Measurements from ENCODE around the gene NUDT15. TPM values are rescaled to one million over a fixed set of nuclear protein-coding genes. Genes with fewer than 3 reads are reported as not detected.

Gene NUDT15
- polyA plus RNA-seq, 2 of the 4 experiments (the other 2 are of a cell fraction) = 33.8 to 35.5 TPM

GRCh38 chr13:48040049-48040448 lies 2.5 kb downstream of the NUDT15 start:
- H3K4me3 ChIP-seq = no peak overlapping the region
- DNase-seq (ENCODE audit: low read depth in 1 of 2, low spot score in 1 of 2) = no peak
- TF ChIP-seq TP53 (CRISPR knock-in tag; IDR thresholded peaks at IDR 0.05) (no peak), REST (IDR thresholded peaks at IDR 0.05) (no peak), TFCP2L1 (CRISPR knock-in tag; IDR thresholded peaks at IDR 0.05) (no peak)
- no peak for ATAC-seq
- no peak overlapping the region for H3K27ac ChIP-seq
- ChIA-PET POLR2A (no interaction called here), CTCF (interaction anchor here (1.2 kb wide), 1 partner anchor 56 kb away, joined by 3 read pairs; no protein-coding TSS in a partner anchor)
- no peak overlapping the region for H3K4me2 ChIP-seq
- H3K4me1 ChIP-seq = peaks cover 18% of the 10 kb centered on the region; the same call in 2 of the 3 replicates
- no peak for FAIRE-seq
- no peaks in the 10 kb centered on the region for H3K9me3 ChIP-seq

- DNase-seq (ENCODE audit: low read depth in 1 of 2, low spot score in 1 of 2) (no peak), ATAC-seq (no peak), FAIRE-seq (no peak)
- 89% methylated on average over 1 of the region's 1 CpG for WGBS (ENCODE audit: missing lambda C conversion rate)
- Histone ChIP-seq H3K4me2 (no peak overlapping the region), H3K4me3 (no peak overlapping the region), H3K27ac (no peak overlapping the region), H3K4me1 (peaks cover 18% of the 10 kb centered on the region; the same call in 2 of the 3 replicates), H3K9me3 (no peaks in the 10 kb centered on the region)
- no peak for TF ChIP-seq HEYL (CRISPR knock-in tag; IDR thresholded peaks at IDR 0.05)
- TF ChIP-seq PBX3 (IDR thresholded peaks at IDR 0.05) = no peak
- TF ChIP-seq RCOR1 (IDR thresholded peaks at IDR 0.05; ENCODE audit: low read depth, low read length) = no peak
- no peak for TF ChIP-seq HOXB5 (CRISPR knock-in tag; IDR thresholded peaks at IDR 0.05)
- no peak for TF ChIP-seq SREBF2 (IDR thresholded peaks at IDR 0.05)
- TF ChIP-seq KDM1A (IDR thresholded peaks at IDR 0.05; ENCODE audit: low read depth) = no peak
- POLR2A ChIA-PET = no interaction called here
- CTCF ChIA-PET = no interaction called here
These were observed 3.4 kb downstream of the NUDT15 start for GRCh38 chr13:48040896-48041295.

GRCh38 chr13:48042894-48043293 lies 5.4 kb downstream of the NUDT15 start:
- ChIA-PET POLR2A (no interaction called here), CTCF (no interaction called here)
- ATAC-seq (no peak), FAIRE-seq (no peak), DNase-seq (ENCODE audit: low read depth in 1 of 2, low spot score in 1 of 2) (no peak)
- no peak overlapping the region for H3K27ac ChIP-seq
- no peak for TF ChIP-seq HOXB13 (CRISPR knock-in tag; IDR thresholded peaks at IDR 0.05; ENCODE audit: low read depth)
- TF ChIP-seq NFE2L2 (conservative IDR thresholded peaks at IDR 0.05; ENCODE audit: low read length) = no peak
- no peak for TF ChIP-seq REST (IDR thresholded peaks at IDR 0.05)
- TF ChIP-seq HOXB5 (CRISPR knock-in tag; IDR thresholded peaks at IDR 0.05) = no peak
- no peak for TF ChIP-seq JUNB (IDR thresholded peaks at IDR 0.05)
- TF ChIP-seq RFX5 (IDR thresholded peaks at IDR 0.05) = no peak
- no peak for TF ChIP-seq ZFP36 (IDR thresholded peaks at IDR 0.05; ENCODE audit: borderline replicate concordance, partially characterized antibody)
- no peak for TF ChIP-seq PHF8 (IDR thresholded peaks at IDR 0.05; ENCODE audit: borderline replicate concordance, low read depth)
- no peak for TF ChIP-seq MAZ (IDR thresholded peaks at IDR 0.05; ENCODE audit: borderline replicate concordance, low read depth, low read length)
- TF ChIP-seq RAD21 (conservative IDR thresholded peaks at IDR 0.05 in 1 of 2, IDR thresholded peaks at IDR 0.05 in 1 of 2) = no peak
- no peak for TF ChIP-seq BHLHE40 (IDR thresholded peaks at IDR 0.05; ENCODE audit: low read depth, low read length)
- TF ChIP-seq KDM1A (IDR thresholded peaks at IDR 0.05; ENCODE audit: low read depth) = no peak
- no peak for TF ChIP-seq HDAC2 (IDR thresholded peaks at IDR 0.05)
- no peak for TF ChIP-seq FOSB (CRISPR knock-in tag; IDR thresholded peaks at IDR 0.05)
- TF ChIP-seq CBX8 (IDR thresholded peaks at IDR 0.05) = no peak
- TF ChIP-seq FOSL2 (IDR thresholded peaks at IDR 0.05) = no peak
- TF ChIP-seq FOSL2 (CRISPR knock-in tag; IDR thresholded peaks at IDR 0.05) = no peak
- TF ChIP-seq NR3C1 (IDR thresholded peaks at IDR 0.05) = no peak
- no peak for TF ChIP-seq CHD2 (IDR thresholded peaks at IDR 0.05; ENCODE audit: low read length, partially characterized antibody)
- no peaks in the 10 kb centered on the region for H3K9me3 ChIP-seq
- H3K4me1 ChIP-seq = peaks cover 11% of the 10 kb centered on the region; the same call in 2 of the 3 replicates
- 94% methylated on average over 2 of the region's 2 CpGs for WGBS (ENCODE audit: missing lambda C conversion rate)
- no peak overlapping the region for H3K4me3 ChIP-seq
- no peak overlapping the region for H3K4me2 ChIP-seq

Measured in A549 (cell line).